Measurements from ENCODE around the gene SELENOK. TPM values are rescaled to one million over a fixed set of nuclear protein-coding genes. Genes with fewer than 3 reads are reported as not detected.

The SELENOK gene
- total and polyA plus RNA-seq, 2 of the 13 experiments (the other 11 are each of a cell fraction or from before 2014, with no cell fraction given): 67.0 to 81.0 TPM

- TF ChIP-seq SKIL (CRISPR knock-in tag; IDR thresholded peaks at IDR 0.05; ENCODE audit: borderline replicate concordance) (no peak), SP2 (CRISPR knock-in tag; IDR thresholded peaks at IDR 0.05) (no peak), ZNF552 (CRISPR knock-in tag; IDR thresholded peaks at IDR 0.05; ENCODE audit: borderline replicate concordance) (no peak), TERF1 (CRISPR knock-in tag; IDR thresholded peaks at IDR 0.05) (0 out of 2 replicates have a peak, but pooled peaks have one; percentile 29), HDAC6 (IDR thresholded peaks at IDR 0.05; ENCODE audit: low read depth, low read length) (no peak), ZNF3 (CRISPR knock-in tag; IDR thresholded peaks at IDR 0.05) (no peak), KAT7 (CRISPR knock-in tag; IDR thresholded peaks at IDR 0.05; ENCODE audit: borderline replicate concordance) (0 out of 2 replicates have a peak, but pooled peaks have one; percentile 44), POGK (CRISPR knock-in tag; conservative IDR thresholded peaks at IDR 0.05) (no peak), WIZ (CRISPR knock-in tag; IDR thresholded peaks at IDR 0.05) (0 out of 2 replicates have a peak, but pooled peaks have one; percentile 30), ZNF224 (CRISPR knock-in tag; IDR thresholded peaks at IDR 0.05) (no peak), ZC3H4 (CRISPR knock-in tag; IDR thresholded peaks at IDR 0.05; ENCODE audit: borderline replicate concordance) (no peak; the same call in 1 of the 2 replicates), ESRRA (CRISPR knock-in tag; IDR thresholded peaks at IDR 0.05; ENCODE audit: low read depth) (no peak), ZNF317 (CRISPR knock-in tag; IDR thresholded peaks at IDR 0.05) (peak; percentile 19; the same call in 1 of the 2 replicates), ZNF629 (CRISPR knock-in tag; conservative IDR thresholded peaks at IDR 0.05) (peak; percentile 91), ZNF558 (CRISPR knock-in tag; IDR thresholded peaks at IDR 0.05; ENCODE audit: borderline replicate concordance) (0 out of 2 replicates have a peak, but pooled peaks have one; percentile 1), CREM (IDR thresholded peaks at IDR 0.05) (no peak), CREM (CRISPR knock-in tag; IDR thresholded peaks at IDR 0.05) (no peak), POLR2A (IDR thresholded peaks at IDR 0.05; ENCODE audit: insufficient read depth in 1 of 2, low read depth in 2 of 2, low read length in 2 of 2) (peak in 1 of 2 experiments; percentile 2; a peak in 1 of 4 replicates), ATF5 (CRISPR knock-in tag; IDR thresholded peaks at IDR 0.05; ENCODE audit: low read depth) (no peak), EED (CRISPR knock-in tag; IDR thresholded peaks at IDR 0.05) (no peak), MYC (CRISPR knock-in tag; IDR thresholded peaks at IDR 0.05; ENCODE audit: borderline replicate concordance) (no peak), HOXA3 (CRISPR knock-in tag; IDR thresholded peaks at IDR 0.05) (no peak), SPEN (CRISPR knock-in tag; IDR thresholded peaks at IDR 0.05; ENCODE audit: low read depth) (no peak)
Observed at GRCh38 chr3:53845103-53845880, 46.4 kb downstream of the SELENOK start (continued).
